GM12865 (cell line): ENCODE measurements around the gene TLNRD1.

Experiments
- DNase-seq: peaks from one replicate; pipeline ENCODE4 v3.0.0; 2010; ENCODE audit warnings: low read depth
- H3K4me3 ChIP-seq: 2 replicates; pipeline ENCODE4 v1.5.1; 2011; ENCODE audit warnings: mild to moderate bottlenecking, low read depth, low read length, control low read depth
- TF ChIP-seq, protein P1 (sequence below): IDR thresholded peaks from 2 replicates; pipeline ENCODE4 v1.5.1; 2011; ENCODE audit warnings: low read length, control low read depth, low read depth, inconsistent platforms; ENCODE audit not compliant: insufficient read depth; ENCODE audit errors: missing control alignments

TLNRD1 gene

GRCh38 chr15:81037952-81038743 lies 37.4 kb downstream of the TLNRD1 start:
- DNase-seq = no peak
- no peak overlapping the region for H3K4me3 ChIP-seq
- TF ChIP-seq, protein P1, sequence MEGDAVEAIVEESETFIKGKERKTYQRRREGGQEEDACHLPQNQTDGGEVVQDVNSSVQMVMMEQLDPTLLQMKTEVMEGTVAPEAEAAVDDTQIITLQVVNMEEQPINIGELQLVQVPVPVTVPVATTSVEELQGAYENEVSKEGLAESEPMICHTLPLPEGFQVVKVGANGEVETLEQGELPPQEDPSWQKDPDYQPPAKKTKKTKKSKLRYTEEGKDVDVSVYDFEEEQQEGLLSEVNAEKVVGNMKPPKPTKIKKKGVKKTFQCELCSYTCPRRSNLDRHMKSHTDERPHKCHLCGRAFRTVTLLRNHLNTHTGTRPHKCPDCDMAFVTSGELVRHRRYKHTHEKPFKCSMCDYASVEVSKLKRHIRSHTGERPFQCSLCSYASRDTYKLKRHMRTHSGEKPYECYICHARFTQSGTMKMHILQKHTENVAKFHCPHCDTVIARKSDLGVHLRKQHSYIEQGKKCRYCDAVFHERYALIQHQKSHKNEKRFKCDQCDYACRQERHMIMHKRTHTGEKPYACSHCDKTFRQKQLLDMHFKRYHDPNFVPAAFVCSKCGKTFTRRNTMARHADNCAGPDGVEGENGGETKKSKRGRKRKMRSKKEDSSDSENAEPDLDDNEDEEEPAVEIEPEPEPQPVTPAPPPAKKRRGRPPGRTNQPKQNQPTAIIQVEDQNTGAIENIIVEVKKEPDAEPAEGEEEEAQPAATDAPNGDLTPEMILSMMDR = no peak

- TF ChIP-seq, protein P1 = no peak
Measured at GRCh38 chr15:81038975-81039607, 38.4 kb downstream of the TLNRD1 start.

GRCh38 chr15:81040757-81041156 lies 40.0 kb downstream of the TLNRD1 start:
- DNase-seq = no peak
- H3K4me3 ChIP-seq = no peak overlapping the region
- TF ChIP-seq, protein P1 = no peak

More at GRCh38 chr15:81038975-81039607, 38.4 kb downstream of the TLNRD1 start:
- H3K4me3 ChIP-seq = no peak overlapping the region
- DNase-seq = peak; percentile 34

- TF ChIP-seq, protein P1 = no peak
- no peak overlapping the region for H3K4me3 ChIP-seq
- no peak for DNase-seq
Measured at GRCh38 chr15:81043281-81043934, 42.7 kb downstream of the TLNRD1 start.

DNA sequence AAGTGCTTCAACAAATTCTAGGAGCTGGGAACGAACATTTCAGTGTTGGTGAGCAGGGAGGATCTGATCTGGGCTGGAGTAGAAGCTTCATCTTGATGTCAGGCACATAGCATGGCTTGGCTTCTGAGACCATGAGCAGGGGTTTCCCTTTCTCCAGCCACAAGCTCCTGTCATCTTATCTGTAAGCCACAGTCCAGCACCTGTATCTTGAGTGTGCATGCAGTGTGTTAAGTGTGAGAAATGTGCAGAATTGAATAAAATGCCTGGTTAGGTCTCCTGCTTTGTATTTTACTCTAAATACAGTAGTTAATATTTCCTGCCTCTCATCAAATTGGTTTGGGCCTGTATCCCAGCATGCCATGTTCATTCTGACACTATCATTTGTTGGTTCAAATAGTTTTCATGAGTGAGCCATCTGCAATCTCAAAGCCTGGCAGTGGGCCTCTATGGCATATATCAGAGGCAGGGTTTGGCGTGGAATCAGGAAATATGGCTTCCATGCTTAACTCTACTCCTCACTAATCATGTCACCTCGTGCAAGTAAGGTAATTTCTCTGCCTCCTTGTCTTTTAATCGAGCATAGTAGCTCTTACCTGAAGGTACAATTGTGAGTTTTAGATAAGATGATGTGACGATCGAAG lies 43.3 kb downstream of the TLNRD1 start:
- peak; percentile 31 for DNase-seq
- no peak overlapping the region for H3K4me3 ChIP-seq
- TF ChIP-seq, protein P1 = no peak

GRCh38 chr15:81046290-81046689 lies 45.6 kb downstream of the TLNRD1 start:
- no peak for DNase-seq
- TF ChIP-seq, protein P1 = no peak

More at GRCh38 chr15:81046290-81046689, 45.6 kb downstream of the TLNRD1 start:
- H3K4me3 ChIP-seq = no peak overlapping the region
